ENCODE measurements around the gene MYO5A.

Gene MYO5A

GRCh38 chr15:52262364-52262763, 266.3 kb downstream of the MYO5A start:
- no peak for DNase-seq (ENCODE audit: extremely low read depth, low read depth)

GRCh38 chr15:52261498-52262242, 267.0 kb downstream of the MYO5A start:
- TF ChIP-seq CTCF (IDR thresholded peaks at IDR 0.05; ENCODE audit: low read depth, low read length) = no peak; the same call in 1 of the 2 replicates
- peak; percentile 35 for DNase-seq (ENCODE audit: extremely low read depth, low read depth)

More at GRCh38 chr15:52262364-52262763, 266.3 kb downstream of the MYO5A start:
- no peak for TF ChIP-seq CTCF (IDR thresholded peaks at IDR 0.05; ENCODE audit: low read depth, low read length)

GRCh38 chr15:52261026-52261425, 267.7 kb downstream of the MYO5A start:
- TF ChIP-seq CTCF (IDR thresholded peaks at IDR 0.05; ENCODE audit: low read depth, low read length) = no peak
- no peak for DNase-seq (ENCODE audit: extremely low read depth, low read depth)

- no peak for DNase-seq (ENCODE audit: extremely low read depth, low read depth)
- TF ChIP-seq CTCF (IDR thresholded peaks at IDR 0.05; ENCODE audit: low read depth, low read length) = no peak
Measured at GRCh38 chr15:52259503-52259902, 269.2 kb downstream of the MYO5A start.

DNA sequence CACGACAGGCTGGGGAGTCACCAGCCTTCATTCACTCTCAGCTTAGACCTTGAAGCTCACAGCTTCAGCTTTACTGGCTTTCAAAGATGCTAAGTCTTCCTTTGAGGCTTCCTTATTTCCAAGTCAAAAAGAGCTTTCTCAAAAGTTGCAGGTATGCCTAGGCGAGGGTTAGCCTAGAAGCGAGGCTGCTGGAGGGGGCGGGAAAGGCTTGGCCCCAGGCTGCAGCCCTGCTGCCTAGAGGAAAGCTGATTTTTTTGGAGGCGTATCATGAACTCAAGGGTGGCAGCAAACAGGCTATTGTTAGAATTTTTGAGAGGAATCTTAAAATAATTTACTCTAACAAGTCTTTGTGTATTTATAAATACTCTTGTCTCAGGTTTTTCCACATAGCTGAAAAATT, 270.2 kb downstream of the MYO5A start:
- no peak for DNase-seq (ENCODE audit: extremely low read depth, low read depth)

DNA sequence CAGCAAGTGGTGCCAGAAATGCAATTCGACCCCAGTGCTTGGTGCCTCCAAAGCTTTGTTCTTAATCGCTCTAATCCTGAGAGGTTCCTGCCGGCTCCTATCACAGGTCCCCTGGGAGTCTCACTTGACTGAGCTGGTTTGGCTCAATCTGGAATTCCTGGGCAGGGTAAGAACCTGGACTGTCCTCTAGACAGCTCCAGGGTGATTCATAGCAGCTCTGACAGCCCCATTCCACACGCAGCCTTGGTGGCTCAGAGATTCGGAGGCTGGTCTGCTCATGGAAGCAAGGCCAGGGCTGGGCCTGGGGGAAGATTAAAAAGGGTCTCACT, 271.0 kb downstream of the MYO5A start:
- no peak for TF ChIP-seq CTCF (IDR thresholded peaks at IDR 0.05; ENCODE audit: low read depth, low read length)
- DNase-seq (ENCODE audit: extremely low read depth, low read depth) = no peak

More for the DNA sequence above, 270.2 kb downstream of the MYO5A start:
- TF ChIP-seq CTCF (IDR thresholded peaks at IDR 0.05; ENCODE audit: low read depth, low read length) = no peak
